Fibroblast of lung (primary cell): Measurements from ENCODE around the gene ITPKC. TPM values are rescaled to one million over a fixed set of nuclear protein-coding genes. Genes with fewer than 3 reads are reported as not detected.

Experiments
- DNase-seq, 2 donors: peaks; one replicate each; pipeline versions ENCODE4 v3.0.0 to v3.0.0-alpha.2; 2010; ENCODE audit warnings: low read depth in 2 of 2
- H2AFZ ChIP-seq: 2 replicates; pipeline ENCODE4 v1.5.1; 2012; ENCODE audit warnings: low read length, control low read depth, inconsistent platforms
- H3K27ac ChIP-seq: 2 replicates; pipeline ENCODE4 v1.5.1; 2011; ENCODE audit warnings: low read length, control low read depth; ENCODE audit not compliant: insufficient read depth
- H3K27me3 ChIP-seq: 2 replicates; pipeline ENCODE4 v1.5.1; 2011; ENCODE audit warnings: mild to moderate bottlenecking, low read length; ENCODE audit not compliant: control insufficient read depth, insufficient read depth
- H3K36me3 ChIP-seq: 2 replicates; pipeline ENCODE4 v1.5.1; 2011; ENCODE audit warnings: low read length; ENCODE audit not compliant: control insufficient read depth, insufficient read depth
- H3K4me1 ChIP-seq: 2 replicates; pipeline ENCODE4 v1.5.1; 2011; ENCODE audit warnings: low read length; ENCODE audit not compliant: control insufficient read depth, insufficient read depth; ENCODE audit errors: extremely low read depth
- H3K4me2 ChIP-seq: 2 replicates; pipeline ENCODE4 v1.5.1; 2011; ENCODE audit warnings: low read length, control low read depth; ENCODE audit not compliant: insufficient read depth; ENCODE audit errors: extremely low read depth
- H3K4me3 ChIP-seq, 4 experiments: fragments of 200-600 bp in 1 of 4; sonication (generic) in 1 of 4; replicated peaks in 1 of 4; 2 replicates each; pipeline ENCODE4 v1.5.1; 2011 to 2016; ENCODE audit warnings: low read length in 4 of 4, low read depth in 3 of 4, mild to moderate bottlenecking in 3 of 4, control low read depth in 2 of 4, inconsistent platforms in 1 of 4, mixed read lengths in 1 of 4; ENCODE audit not compliant: insufficient read depth in 1 of 4; ENCODE audit errors: control extremely low read depth in 1 of 4
- H3K79me2 ChIP-seq: 2 replicates; pipeline ENCODE4 v1.5.1; 2012; ENCODE audit warnings: mild to moderate bottlenecking, low read length, inconsistent platforms; ENCODE audit not compliant: control insufficient read depth, insufficient read depth
- H3K9ac ChIP-seq: 2 replicates; pipeline ENCODE4 v1.5.1; 2011; ENCODE audit warnings: mild to moderate bottlenecking, low read length, control low read depth; ENCODE audit not compliant: insufficient read depth
- H3K9me3 ChIP-seq: 2 replicates; pipeline ENCODE4 v1.5.1; 2012; ENCODE audit warnings: low read depth, low read length; ENCODE audit not compliant: control insufficient read depth, insufficient read depth
- H4K20me1 ChIP-seq: 2 replicates; pipeline ENCODE4 v1.5.1; 2011; ENCODE audit warnings: low read length; ENCODE audit not compliant: control insufficient read depth, insufficient read depth; ENCODE audit errors: extremely low read depth
- CTCF ChIP-seq, 2 donors: IDR thresholded peaks in 1 of 2; conservative IDR thresholded peaks in 1 of 2; 1 replicate in 1 of 2; 2 replicates in 1 of 2; pipeline ENCODE4 v1.5.1; 2011 to 2012; ENCODE audit warnings: low read length in 2 of 2, control low read depth in 1 of 2, inconsistent platforms in 1 of 2, low read depth in 1 of 2, mild to moderate bottlenecking in 1 of 2
- EZH2 ChIP-seq: IDR thresholded peaks from 2 replicates; pipeline ENCODE4 v1.5.1; 2012; ENCODE audit warnings: low read length, control low read depth, mild to moderate bottlenecking; ENCODE audit errors: missing control alignments
- polyA plus RNA-seq, 2 donors: library from polyadenylated mRNA; depleted of rRNA in 1 of 2; stranded (reverse) in 1 of 2; unstranded in 1 of 2; fragments of >200 nt; gene quantifications; 2 replicates each; pipeline ENCODE4 v1.2.1, GENCODE V29; 2011 to 2012; ENCODE audit warnings: missing spikeins in 1 of 2
- total RNA-seq: library from RNA; depleted of rRNA; stranded (reverse); fragments of >200 nt; gene quantifications from 2 replicates; pipeline ENCODE4 v1.2.1, GENCODE V29; 2014

ITPKC gene
- total and polyA plus RNA-seq, 2 donors (not counting 1 experiment from before 2014, with no cell fraction given): 6.5 to 23.1 TPM

GRCh38 chr19:40785526-40785925 is 68.6 kb downstream of the ITPKC start:
- H3K4me1 ChIP-seq: no peaks in the 10 kb centered on the region
- no peak for DNase-seq
- no peak overlapping the region for H3K4me2 ChIP-seq
- H3K36me3 ChIP-seq: peaks cover 3% of the 10 kb centered on the region
- H3K4me3 ChIP-seq: no peak overlapping the region
- TF ChIP-seq EZH2: no peak
- no peak for TF ChIP-seq CTCF (conservative IDR thresholded peaks at IDR 0.05 in 1 of 2, IDR thresholded peaks at IDR 0.05 in 1 of 2; ENCODE audit: low read depth in 1 of 2, low read length in 2 of 2)
- H3K9ac ChIP-seq: no peak overlapping the region
- H3K27ac ChIP-seq: no peak overlapping the region
- H3K9me3 ChIP-seq: no peaks in the 10 kb centered on the region
- no peaks in the 10 kb centered on the region for H3K79me2 ChIP-seq
- H4K20me1 ChIP-seq: no peaks in the 10 kb centered on the region
- no peaks in the 10 kb centered on the region for H3K27me3 ChIP-seq
- no peak overlapping the region for H2AFZ ChIP-seq

- H3K4me3 ChIP-seq: no peak overlapping the region
- no peaks in the 10 kb centered on the region for H3K27me3 ChIP-seq
- TF ChIP-seq EZH2: no peak
- no peak for TF ChIP-seq CTCF (conservative IDR thresholded peaks at IDR 0.05 in 1 of 2, IDR thresholded peaks at IDR 0.05 in 1 of 2; ENCODE audit: low read depth in 1 of 2, low read length in 2 of 2)
- H3K9me3 ChIP-seq: no peaks in the 10 kb centered on the region
- no peak overlapping the region for H3K27ac ChIP-seq
- H3K79me2 ChIP-seq: no peaks in the 10 kb centered on the region
- H2AFZ ChIP-seq: no peak overlapping the region
- H3K4me2 ChIP-seq: no peak overlapping the region
- no peaks in the 10 kb centered on the region for H4K20me1 ChIP-seq
- H3K9ac ChIP-seq: no peak overlapping the region
- DNase-seq: no peak
- no peaks in the 10 kb centered on the region for H3K4me1 ChIP-seq
- H3K36me3 ChIP-seq: peaks cover 3% of the 10 kb centered on the region
Measured at GRCh38 chr19:40786060-40787037, 69.4 kb downstream of the ITPKC start.

Other genes with a start within 250 kb of the ITPKC start
- gene SHKBP1, start 140.2 kb upstream of the ITPKC start, total RNA-seq: 22.3 and 43.4 TPM in 2 replicates
- 35.6 and 43.2 TPM in 2 replicates for gene SHKBP1, start 140.2 kb upstream of the ITPKC start, polyA plus RNA-seq
- 46.4 and 60.9 TPM in 2 replicates for gene LTBP4, start 115.7 kb upstream of the ITPKC start, total RNA-seq
- 29.6 and 31.7 TPM in 2 replicates for gene LTBP4, start 115.7 kb upstream of the ITPKC start, polyA plus RNA-seq
- 30.6 and 33.4 TPM in 2 replicates for gene NUMBL, start 26.5 kb upstream of the ITPKC start, total RNA-seq
- 26.2 and 28.2 TPM in 2 replicates for gene NUMBL, start 26.5 kb upstream of the ITPKC start, polyA plus RNA-seq
- 28.0 and 43.4 TPM in 2 replicates for gene COQ8B, start 226 bp upstream of the ITPKC start, total RNA-seq
- gene COQ8B, start 226 bp upstream of the ITPKC start, polyA plus RNA-seq: 13.7 and 16.7 TPM in 2 replicates
- gene ACTMAP, start 33.4 kb downstream of the ITPKC start, total RNA-seq: 0.51 and 1.8 TPM in 2 replicates
- 2.2 and 2.5 TPM in 2 replicates for gene ACTMAP, start 33.4 kb downstream of the ITPKC start, polyA plus RNA-seq
- 22.1 and 41.9 TPM in 2 replicates for gene SNRPA, start 34.1 kb downstream of the ITPKC start, total RNA-seq
- gene SNRPA, start 34.1 kb downstream of the ITPKC start, polyA plus RNA-seq: 74.4 and 134 TPM in 2 replicates
- 0.26 TPM in 1 of 2 replicates, not detected in the other for gene MIA, start 58.4 kb downstream of the ITPKC start, total RNA-seq
- gene MIA, start 58.4 kb downstream of the ITPKC start, polyA plus RNA-seq: 0.99 TPM in 1 of 2 replicates, not detected in the other
- gene RAB4B, start 61.1 kb downstream of the ITPKC start, total RNA-seq: 4.4 and 10.6 TPM in 2 replicates
- 11.8 and 12.8 TPM in 2 replicates for gene RAB4B, start 61.1 kb downstream of the ITPKC start, polyA plus RNA-seq
- gene EGLN2, start 82.1 kb downstream of the ITPKC start, total RNA-seq: 83.2 and 106 TPM in 2 replicates
- 27.3 and 33.9 TPM in 2 replicates for gene EGLN2, start 82.1 kb downstream of the ITPKC start, polyA plus RNA-seq
- gene CYP2A6, start 133.3 kb downstream of the ITPKC start, total RNA-seq: not detected in 2 replicates
- gene CYP2A6, start 133.3 kb downstream of the ITPKC start, polyA plus RNA-seq: not detected in 2 replicates
- gene CYP2A7, start 165.1 kb downstream of the ITPKC start, total RNA-seq: not detected in 2 replicates
- gene CYP2A7, start 165.1 kb downstream of the ITPKC start, polyA plus RNA-seq: not detected in 2 replicates